Activated T-cell treated with anti-CD3 and anti-CD28 coated beads, Interleukin-2, amount 50 U/mL, for 4 hours (primary cell): ENCODE data around the gene SLC30A2. TPM values are rescaled to one million over a fixed set of nuclear protein-coding genes. Genes with fewer than 3 reads are reported as not detected.

Source experiments
- ATAC-seq, 2 donors: fragments of 200-7000 bp; cut with Tn5 transposase; one replicate each; pipeline ENCODE4 v1.10.0; 2021
- DNase-seq: peaks from one replicate; pipeline ENCODE4 v3.0.0-alpha.2; 2020
- H3K27me3 Mint-ChIP-seq: one replicate; pipeline ENCODE4 v1.8.0; 2021; ENCODE audit warnings: low read depth, mixed read lengths
- H3K36me3 Mint-ChIP-seq: one replicate; pipeline ENCODE4 v1.8.0; 2022; ENCODE audit warnings: mixed read lengths; ENCODE audit not compliant: insufficient read depth
- H3K4me1 Mint-ChIP-seq: one replicate; pipeline ENCODE4 v1.8.0; 2021; ENCODE audit warnings: low read depth, mixed read lengths
- H3K4me3 Mint-ChIP-seq: one replicate; pipeline ENCODE4 v1.8.0; 2021; ENCODE audit warnings: mild to moderate bottlenecking, moderate library complexity, mixed read lengths
- H3K9me3 Mint-ChIP-seq: one replicate; pipeline ENCODE4 v1.8.0; 2021; ENCODE audit warnings: mixed read lengths
- total RNA-seq, 3 donors: library from RNA; stranded (reverse); gene quantifications; one replicate each; pipeline ENCODE4 v1.2.1, GENCODE V29; 2021

The SLC30A2 gene
- total RNA-seq, 3 donors from 2014 or later: not detected

DNA sequence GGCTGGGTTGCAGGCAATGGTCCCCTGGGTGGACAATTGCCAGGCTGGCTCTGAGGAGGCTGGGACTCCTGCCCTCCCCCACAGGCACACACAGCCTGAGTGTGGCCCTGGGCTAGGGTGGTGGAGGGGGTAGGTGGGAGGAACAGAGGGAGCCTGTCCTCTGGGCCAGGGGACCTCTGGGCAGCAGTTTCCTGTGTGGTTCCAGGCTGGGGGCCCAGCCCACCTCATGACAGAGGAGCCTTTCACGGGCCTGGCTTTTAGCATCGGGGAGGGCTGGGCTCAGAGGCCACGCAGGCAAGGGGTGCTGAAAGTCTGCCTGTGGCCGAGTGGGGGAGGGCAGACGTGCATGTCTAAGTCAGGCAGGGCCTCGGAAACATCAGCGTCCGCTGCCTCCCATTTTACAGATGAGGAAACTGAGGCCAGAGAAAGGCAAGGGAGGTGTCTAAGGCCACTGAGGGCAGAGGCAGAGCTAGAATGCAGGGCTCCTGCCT is 17.4 kb downstream of the SLC30A2 start:
- Mint-ChIP-seq H3K27me3 (peaks cover 7% of the 10 kb centered on the region), H3K4me3 (no peak overlapping the region), H3K36me3 (no peaks in the 10 kb centered on the region), H3K4me1 (no peaks in the 10 kb centered on the region), H3K9me3 (no peaks in the 10 kb centered on the region)
- DNase-seq: no peak
- ATAC-seq: no peak

GRCh38 chr1:26027716-26028489 is 18.0 kb downstream of the SLC30A2 start:
- no peaks in the 10 kb centered on the region for H3K36me3 Mint-ChIP-seq
- DNase-seq: no peak
- H3K4me1 Mint-ChIP-seq: no peaks in the 10 kb centered on the region
- H3K27me3 Mint-ChIP-seq: peaks cover 7% of the 10 kb centered on the region
- peak in 1 of 2 donors; percentile 40 for ATAC-seq
- no peak overlapping the region for H3K4me3 Mint-ChIP-seq
- no peaks in the 10 kb centered on the region for H3K9me3 Mint-ChIP-seq

DNA sequence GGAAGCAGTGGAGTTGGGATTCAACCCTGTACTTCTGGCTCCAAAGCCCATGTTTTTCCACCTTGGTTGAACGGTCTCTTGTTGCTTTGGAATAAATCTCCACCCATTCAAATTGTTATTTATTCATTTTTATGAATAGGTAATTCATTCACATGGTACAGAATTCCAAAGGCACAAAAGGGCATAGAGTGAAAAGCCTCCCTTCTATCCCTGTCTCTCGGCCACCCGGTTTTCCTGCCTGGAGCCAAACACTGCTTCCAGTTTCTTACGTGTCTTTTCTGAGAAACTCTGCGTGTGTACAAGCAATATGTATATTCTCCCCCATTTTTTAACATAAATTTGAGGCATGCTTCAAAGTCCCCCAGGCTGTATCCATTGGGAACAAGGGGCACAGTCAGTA is 20.4 kb downstream of the SLC30A2 start:
- Mint-ChIP-seq H3K9me3 (no peaks in the 10 kb centered on the region), H3K27me3 (peaks cover 3% of the 10 kb centered on the region), H3K4me3 (no peak overlapping the region), H3K36me3 (no peaks in the 10 kb centered on the region), H3K4me1 (no peaks in the 10 kb centered on the region)
- DNase-seq: no peak
- ATAC-seq: no peak

DNA sequence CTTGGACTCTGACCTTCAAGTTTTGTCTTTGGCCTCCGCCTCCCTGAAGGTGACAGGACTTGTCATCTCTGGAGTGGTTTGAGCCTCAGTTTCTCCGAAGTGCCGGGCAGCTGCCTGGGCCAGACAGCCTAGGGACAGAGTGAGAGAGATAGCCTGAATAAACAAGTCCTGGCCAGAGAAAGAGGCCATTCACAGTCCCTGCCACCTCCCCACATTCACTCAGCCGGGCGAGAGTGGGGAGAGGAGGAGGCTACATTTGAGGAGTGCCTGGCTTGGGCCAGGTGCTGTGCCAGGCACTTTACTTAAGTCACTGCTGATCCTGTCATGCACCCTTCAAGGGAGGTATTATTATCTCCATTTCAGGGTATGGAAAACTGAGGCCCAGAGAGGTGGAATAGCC is 20.9 kb downstream of the SLC30A2 start:
- peaks cover 5% of the 10 kb centered on the region for H3K27me3 Mint-ChIP-seq

DNA sequence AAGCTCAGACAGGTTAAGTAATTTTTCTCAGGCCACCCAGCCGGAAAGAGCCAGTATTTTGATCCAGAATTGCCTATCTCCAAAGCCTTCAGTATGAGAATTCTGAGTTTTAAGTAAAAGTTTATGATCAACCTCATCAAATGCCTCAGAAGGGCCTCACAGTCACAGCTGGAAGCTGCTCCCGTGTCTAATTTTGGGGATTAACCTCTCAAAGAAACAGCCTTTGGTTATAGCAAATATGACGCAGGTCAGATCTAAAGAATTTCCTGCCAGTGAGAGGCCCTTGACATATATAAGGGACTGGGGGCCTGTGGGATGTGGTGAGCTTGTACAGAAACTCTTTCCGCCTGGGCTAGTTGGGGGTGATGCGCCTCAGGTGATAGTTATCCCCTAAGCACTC is 22.1 kb downstream of the SLC30A2 start:
- H3K4me1 Mint-ChIP-seq: peaks cover 7% of the 10 kb centered on the region
- ATAC-seq (no peak), DNase-seq (no peak)
- no peaks in the 10 kb centered on the region for H3K36me3 Mint-ChIP-seq
- peaks cover 5% of the 10 kb centered on the region for H3K27me3 Mint-ChIP-seq
- no peak overlapping the region for H3K4me3 Mint-ChIP-seq
- H3K9me3 Mint-ChIP-seq: no peaks in the 10 kb centered on the region

More for the DNA sequence above, 20.9 kb downstream of the SLC30A2 start:
- H3K4me1 Mint-ChIP-seq: peaks cover 2% of the 10 kb centered on the region
- ATAC-seq (no peak), DNase-seq (no peak)
- no peak overlapping the region for H3K4me3 Mint-ChIP-seq
- H3K9me3 Mint-ChIP-seq: no peaks in the 10 kb centered on the region
- no peaks in the 10 kb centered on the region for H3K36me3 Mint-ChIP-seq

DNA sequence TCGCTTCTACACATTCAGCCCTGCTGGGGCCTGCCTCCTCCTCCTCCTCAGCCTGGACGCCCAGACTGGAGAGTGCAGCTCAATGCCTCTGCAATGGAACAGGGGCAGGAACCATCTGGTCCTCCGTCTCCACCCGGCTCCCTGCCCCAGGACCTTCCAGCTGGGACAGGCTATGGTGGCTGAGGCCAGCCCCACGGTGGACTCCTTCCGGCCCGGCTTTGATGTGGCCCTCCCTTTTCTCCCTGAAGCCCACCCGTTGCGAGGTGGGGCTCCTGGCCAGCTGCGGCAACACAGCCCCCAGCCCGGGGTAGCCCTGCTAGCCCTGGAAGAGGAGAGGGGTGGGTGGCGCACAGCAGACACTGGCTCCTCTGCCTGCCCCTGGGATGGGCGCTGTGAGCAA is 22.9 kb downstream of the SLC30A2 start:
- Mint-ChIP-seq H3K27me3 (peaks cover 5% of the 10 kb centered on the region), H3K36me3 (no peaks in the 10 kb centered on the region), H3K4me1 (peaks cover 7% of the 10 kb centered on the region), H3K9me3 (no peaks in the 10 kb centered on the region), H3K4me3 (no peak overlapping the region)
- DNase-seq (no peak), ATAC-seq (no peak)

GRCh38 chr1:26022404-26022779 is 23.5 kb downstream of the SLC30A2 start:
- ATAC-seq (no peak), DNase-seq (no peak)
- peaks cover 7% of the 10 kb centered on the region for H3K4me1 Mint-ChIP-seq
- H3K36me3 Mint-ChIP-seq: no peaks in the 10 kb centered on the region
- H3K4me3 Mint-ChIP-seq: no peak overlapping the region
- peaks cover 5% of the 10 kb centered on the region for H3K27me3 Mint-ChIP-seq
- H3K9me3 Mint-ChIP-seq: no peaks in the 10 kb centered on the region

DNA sequence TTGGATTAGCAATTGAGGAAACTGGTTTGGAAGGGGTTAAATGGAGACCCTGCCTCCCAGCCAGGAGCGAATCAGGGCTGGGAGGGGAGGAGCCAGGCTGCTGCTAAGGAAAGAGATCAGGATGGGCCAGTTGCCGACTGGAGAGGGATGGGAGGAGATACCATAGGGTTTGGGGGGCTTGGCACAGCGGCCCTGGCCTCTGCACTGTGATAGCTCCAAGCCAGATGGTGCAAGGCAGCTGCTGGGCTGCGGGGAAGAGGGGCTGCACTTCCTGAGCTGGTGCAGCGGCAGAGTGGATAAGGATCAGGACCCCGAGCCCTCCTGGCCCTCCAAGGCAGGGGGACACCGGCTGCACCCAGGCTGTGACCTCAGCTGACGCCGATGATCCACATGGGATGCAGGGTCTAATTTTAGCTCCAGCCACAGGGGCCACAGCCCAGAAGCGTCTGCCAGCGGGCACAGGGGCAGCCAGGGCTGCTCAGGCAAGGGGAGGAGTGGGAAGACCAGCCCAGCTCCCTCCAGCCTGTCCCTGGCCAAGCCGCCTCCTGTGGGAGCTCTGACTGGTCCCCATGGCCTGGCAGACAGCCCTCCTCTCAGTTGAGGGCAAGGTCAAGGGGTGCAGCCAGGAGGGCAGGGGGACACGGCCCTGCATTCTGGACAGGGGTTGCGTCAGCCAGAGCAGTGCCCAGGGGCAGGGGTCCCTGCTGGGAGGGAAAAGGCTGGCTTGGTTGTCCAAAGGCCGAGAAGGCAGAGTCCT is 24.1 kb downstream of the SLC30A2 start, which contains the start of gene EXTL1:
Gene EXTL1 (plus strand): TSS at position 129 of the 757 bp plus-strand sequence. CDS start 872 bp downstream, outside the sequence.
- ATAC-seq (no peak), DNase-seq (no peak)
- Mint-ChIP-seq H3K9me3 (no peaks in the 10 kb centered on the region), H3K4me1 (peaks cover 9% of the 10 kb centered on the region), H3K27me3 (peaks cover 5% of the 10 kb centered on the region), H3K4me3 (no peak within 1 kb of the TSS), H3K36me3 (no peaks in the 10 kb centered on the region)

DNA sequence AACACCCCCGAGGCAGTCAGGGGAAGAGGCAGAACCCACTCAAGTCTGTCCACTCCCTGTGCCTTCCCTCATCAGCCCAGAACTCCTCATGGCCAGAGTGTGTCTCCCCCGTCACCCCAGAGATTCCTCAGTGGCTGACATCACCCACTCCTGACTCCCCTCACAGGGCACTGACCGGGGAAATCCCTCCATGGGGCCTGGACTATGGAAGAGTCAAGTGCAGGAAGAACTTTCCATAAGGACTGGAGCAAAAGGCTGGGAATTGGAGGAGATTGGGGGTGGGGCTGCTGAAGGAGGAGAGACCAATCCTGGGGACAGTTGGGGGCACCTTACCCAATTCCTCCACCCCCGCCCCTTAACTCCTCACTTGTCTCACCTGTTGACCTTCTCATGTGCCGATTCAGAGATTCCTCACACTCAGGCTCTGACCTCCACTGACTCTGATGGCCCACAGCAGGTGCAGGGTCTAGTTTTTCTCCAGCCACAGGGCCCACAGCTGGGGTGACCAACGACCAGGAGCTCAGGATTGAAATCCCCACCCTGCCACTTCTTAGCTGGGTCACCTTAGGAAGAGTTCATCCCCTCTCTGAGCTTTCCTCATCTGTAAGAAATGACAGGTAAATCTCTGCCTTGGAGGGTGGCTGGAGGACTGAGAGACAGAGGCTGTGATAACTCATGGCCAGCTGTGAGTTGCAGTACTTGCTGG is 24.8 kb downstream of the SLC30A2 start:
- H3K9me3 Mint-ChIP-seq: no peaks in the 10 kb centered on the region
- peaks cover 5% of the 10 kb centered on the region for H3K27me3 Mint-ChIP-seq
- H3K4me1 Mint-ChIP-seq: peaks cover 12% of the 10 kb centered on the region
- no peak for ATAC-seq
- no peaks in the 10 kb centered on the region for H3K36me3 Mint-ChIP-seq
- DNase-seq: no peak
- no peak overlapping the region for H3K4me3 Mint-ChIP-seq

GRCh38 chr1:26020330-26020768 is 25.6 kb downstream of the SLC30A2 start:
- no peak overlapping the region for H3K4me3 Mint-ChIP-seq
- H3K4me1 Mint-ChIP-seq: peaks cover 12% of the 10 kb centered on the region
- H3K36me3 Mint-ChIP-seq: no peaks in the 10 kb centered on the region
- ATAC-seq (no peak), DNase-seq (no peak)
- peaks cover 5% of the 10 kb centered on the region for H3K27me3 Mint-ChIP-seq
- H3K9me3 Mint-ChIP-seq: no peaks in the 10 kb centered on the region

GRCh38 chr1:26019641-26020315 is 26.1 kb downstream of the SLC30A2 start:
- Mint-ChIP-seq H3K27me3 (peaks cover 5% of the 10 kb centered on the region), H3K9me3 (no peaks in the 10 kb centered on the region), H3K4me3 (no peak overlapping the region), H3K36me3 (no peaks in the 10 kb centered on the region), H3K4me1 (peaks cover 12% of the 10 kb centered on the region)
- DNase-seq (no peak), ATAC-seq (no peak)

- H3K4me1 Mint-ChIP-seq: peaks cover 12% of the 10 kb centered on the region
- H3K36me3 Mint-ChIP-seq: no peaks in the 10 kb centered on the region
- no peak overlapping the region for H3K4me3 Mint-ChIP-seq
- DNase-seq (no peak), ATAC-seq (no peak)
- no peaks in the 10 kb centered on the region for H3K9me3 Mint-ChIP-seq
- H3K27me3 Mint-ChIP-seq: peaks cover 5% of the 10 kb centered on the region
Observed at GRCh38 chr1:26017606-26018005, 28.3 kb downstream of the SLC30A2 start.

- DNase-seq: no peak
- Mint-ChIP-seq H3K4me3 (no peak overlapping the region), H3K27me3 (peaks cover 5% of the 10 kb centered on the region), H3K9me3 (no peaks in the 10 kb centered on the region), H3K4me1 (peaks cover 12% of the 10 kb centered on the region), H3K36me3 (no peaks in the 10 kb centered on the region)
- peak; percentile 63 to 75 for ATAC-seq
Observed at GRCh38 chr1:26016953-26017545, 28.9 kb downstream of the SLC30A2 start.
